CD4-positive, alpha-beta T cell treated with Interleukin-10 for 1 hour (primary cell): ENCODE data around the gene HP1BP3.
"Not testable (repeated sequence)": the region's sequence is repeated elsewhere in the genome, so short reads cannot be mapped to it uniquely, and the experiment has no call there.

Source experiments
- DNase-seq: peaks from one replicate; pipeline ENCODE4 v3.0.0-alpha.2; 2020

The HP1BP3 gene

DNA sequence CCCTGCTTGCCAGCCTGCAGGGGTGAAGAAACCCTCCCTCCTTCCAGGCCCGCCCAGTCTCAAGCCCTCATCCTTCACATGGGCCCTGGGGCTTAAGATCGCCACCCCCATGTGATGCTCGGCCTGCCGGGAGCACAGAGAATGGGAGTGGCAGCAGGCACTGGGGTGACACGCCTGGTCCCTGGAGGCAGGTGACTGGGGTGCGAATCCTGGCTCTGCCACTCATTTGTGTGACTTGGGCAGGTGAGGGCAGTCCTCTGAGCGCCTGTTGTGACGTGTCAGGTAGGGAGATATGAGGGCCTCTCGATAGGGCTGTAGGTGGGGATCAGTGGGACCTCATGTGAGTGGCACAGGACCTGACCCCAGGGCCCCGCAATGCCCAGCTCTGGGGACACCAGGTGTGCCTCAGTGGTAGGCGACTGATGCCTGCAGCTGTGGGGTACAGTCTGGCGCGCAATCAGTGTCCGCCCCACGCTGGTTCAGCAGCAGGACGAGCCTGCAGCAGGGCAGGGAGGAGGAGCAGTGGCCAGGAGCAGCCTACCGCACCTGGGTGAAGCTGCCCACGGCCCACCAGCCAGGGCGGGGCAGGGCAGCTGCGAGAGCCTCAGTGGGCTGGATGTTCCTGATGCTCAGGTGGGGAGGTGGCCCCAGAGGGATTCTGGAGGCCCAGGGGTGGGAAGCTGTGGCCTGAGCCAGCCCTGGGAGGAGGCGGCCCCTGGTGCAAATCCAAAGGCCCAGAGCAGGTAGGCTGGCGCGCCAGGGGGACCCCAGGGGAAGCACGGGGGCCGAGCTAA, 60.8 kb downstream of the HP1BP3 start:
- no peak for DNase-seq

DNA sequence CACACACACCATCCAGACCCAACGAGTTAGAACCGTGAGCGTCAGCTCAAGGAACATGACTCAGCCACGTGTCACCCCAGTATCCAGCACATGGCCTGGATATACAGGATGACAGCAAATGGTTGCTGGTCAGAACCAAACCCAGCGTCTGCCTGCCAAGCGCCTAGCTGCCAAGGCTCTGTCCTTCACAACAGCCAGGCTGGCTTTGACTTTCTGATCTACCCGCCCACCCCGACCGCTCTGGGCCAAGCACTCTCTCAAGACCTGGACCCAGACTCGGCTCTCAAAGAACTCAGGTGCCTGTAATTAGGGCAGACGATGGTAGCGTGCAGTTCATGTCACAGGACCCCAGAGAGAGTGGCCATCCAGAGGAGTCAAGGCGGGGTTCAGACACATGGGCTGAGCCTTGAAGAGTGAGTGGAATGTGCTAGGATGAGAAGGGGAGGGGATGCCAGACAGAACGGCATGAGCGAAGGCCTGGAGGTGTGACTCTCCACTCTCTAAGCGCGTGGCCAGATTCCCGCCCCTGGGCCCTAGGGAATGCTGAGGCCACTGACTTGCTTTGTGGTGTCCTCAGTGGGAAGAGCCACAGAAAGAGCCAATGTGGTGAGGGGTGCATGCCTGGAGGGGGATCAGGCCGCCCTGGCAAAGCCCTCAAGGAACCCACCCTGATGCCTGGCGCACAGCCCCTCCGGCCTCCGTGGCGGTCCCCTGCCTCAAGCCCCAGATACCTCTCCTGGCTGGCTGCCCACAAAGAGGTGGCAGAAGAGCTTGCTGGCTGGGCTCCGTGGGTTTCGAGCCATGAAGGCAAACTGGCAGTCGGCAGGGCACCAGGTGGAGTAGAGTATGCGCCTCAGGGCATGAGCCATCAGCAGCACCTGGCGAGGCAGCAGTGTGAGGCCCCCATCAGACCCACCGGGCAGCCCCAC, 61.7 kb downstream of the HP1BP3 start:
- DNase-seq, result no peak

DNA sequence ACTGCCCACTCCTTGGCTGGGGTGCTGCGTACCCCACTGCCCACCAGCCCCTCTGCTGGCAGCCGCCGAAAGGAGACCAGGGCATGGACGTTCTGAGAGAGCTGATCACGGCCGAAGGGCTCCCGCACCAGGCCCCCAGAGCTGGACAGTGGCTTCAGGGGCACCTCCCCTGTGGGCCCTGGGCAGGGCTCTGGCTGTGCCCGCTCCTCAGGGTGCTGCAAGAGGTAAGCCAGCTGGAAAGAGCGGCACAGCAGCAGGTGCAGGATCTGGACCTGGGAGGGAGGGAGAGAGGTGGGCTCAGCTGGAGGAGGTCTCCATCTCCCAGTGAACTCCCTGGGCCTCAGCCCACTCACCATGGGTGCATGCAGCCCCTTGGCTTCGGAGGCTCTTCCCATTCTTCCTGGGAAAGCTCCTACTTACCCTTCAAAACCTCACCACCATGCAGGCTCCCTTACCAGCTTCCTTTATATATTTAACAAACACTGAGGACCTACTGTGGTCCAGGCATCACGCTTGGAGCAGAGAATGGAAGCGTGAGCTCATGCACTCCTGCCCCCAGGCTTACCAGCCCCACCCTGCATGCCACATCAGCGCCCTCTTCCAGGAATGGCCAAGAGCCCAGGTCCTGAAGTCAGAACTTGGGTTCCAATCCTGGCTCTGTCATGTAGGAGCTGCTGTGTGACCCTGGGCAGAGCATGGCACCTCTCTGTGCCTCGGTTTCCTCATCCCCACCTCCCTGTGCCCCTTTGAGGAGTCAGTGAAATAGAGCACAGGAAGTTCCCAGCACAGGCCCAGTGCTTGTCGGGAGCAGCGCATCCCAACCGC, 62.5 kb downstream of the HP1BP3 start:
- no peak for DNase-seq

DNA sequence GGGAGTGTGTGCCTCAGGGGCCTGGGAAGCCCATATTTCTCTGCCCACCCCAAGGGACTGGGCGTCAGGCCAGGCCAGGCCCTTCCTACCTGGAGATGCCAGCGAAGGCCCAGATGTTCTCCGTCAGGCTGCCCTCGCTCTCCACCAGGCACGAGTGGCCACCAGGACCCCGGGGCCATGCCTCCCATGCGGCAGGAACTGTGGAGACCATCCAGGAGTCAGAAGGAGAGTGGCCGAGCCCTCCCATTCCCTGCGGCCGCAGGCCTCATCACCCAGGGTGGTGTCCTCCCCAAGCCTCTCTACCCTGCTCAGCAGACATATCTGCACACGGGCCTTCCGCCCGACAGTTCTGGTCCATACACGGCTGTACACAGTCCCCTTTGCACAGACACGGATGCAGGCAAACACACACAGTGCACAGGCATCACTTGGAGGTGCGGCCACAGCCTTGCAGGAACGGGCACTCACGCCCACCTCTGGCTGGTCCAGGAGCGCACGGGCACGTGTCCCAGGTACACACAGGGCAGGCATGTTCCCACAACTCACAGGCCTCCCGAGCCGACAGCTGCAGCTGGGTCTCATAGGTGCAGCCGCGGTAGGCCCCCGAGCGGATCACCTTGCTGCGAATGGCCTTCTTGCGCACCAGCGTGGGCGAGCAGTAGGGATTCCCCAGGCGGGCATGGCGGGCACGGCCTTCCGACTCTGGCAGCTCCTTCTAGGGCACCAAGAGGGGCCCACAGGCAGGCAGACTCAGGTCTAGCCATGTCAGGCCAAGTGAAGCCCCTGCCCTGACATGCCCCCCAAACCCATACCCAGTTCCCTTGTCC, 63.4 kb downstream of the HP1BP3 start:
- no peak for DNase-seq

DNA sequence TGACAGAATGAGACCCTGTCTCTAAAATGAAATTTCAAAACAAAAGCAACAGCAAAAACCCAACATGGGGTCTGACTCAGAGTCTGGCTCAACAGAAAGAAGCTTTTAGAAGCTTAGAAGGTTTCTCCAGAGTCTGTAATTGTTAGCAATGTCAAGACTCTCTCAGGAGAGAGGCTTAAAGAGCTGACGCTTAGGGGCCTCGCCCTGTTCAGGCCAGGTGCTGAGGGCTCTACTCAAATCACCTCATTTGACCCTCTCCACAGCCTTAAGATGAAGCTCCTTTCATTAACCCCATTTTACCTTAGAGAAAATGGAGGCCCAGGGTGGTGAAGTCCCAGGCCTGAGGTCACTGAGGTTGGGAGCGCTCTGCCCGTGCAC, 64.0 kb downstream of the HP1BP3 start:
- no peak for DNase-seq

DNA sequence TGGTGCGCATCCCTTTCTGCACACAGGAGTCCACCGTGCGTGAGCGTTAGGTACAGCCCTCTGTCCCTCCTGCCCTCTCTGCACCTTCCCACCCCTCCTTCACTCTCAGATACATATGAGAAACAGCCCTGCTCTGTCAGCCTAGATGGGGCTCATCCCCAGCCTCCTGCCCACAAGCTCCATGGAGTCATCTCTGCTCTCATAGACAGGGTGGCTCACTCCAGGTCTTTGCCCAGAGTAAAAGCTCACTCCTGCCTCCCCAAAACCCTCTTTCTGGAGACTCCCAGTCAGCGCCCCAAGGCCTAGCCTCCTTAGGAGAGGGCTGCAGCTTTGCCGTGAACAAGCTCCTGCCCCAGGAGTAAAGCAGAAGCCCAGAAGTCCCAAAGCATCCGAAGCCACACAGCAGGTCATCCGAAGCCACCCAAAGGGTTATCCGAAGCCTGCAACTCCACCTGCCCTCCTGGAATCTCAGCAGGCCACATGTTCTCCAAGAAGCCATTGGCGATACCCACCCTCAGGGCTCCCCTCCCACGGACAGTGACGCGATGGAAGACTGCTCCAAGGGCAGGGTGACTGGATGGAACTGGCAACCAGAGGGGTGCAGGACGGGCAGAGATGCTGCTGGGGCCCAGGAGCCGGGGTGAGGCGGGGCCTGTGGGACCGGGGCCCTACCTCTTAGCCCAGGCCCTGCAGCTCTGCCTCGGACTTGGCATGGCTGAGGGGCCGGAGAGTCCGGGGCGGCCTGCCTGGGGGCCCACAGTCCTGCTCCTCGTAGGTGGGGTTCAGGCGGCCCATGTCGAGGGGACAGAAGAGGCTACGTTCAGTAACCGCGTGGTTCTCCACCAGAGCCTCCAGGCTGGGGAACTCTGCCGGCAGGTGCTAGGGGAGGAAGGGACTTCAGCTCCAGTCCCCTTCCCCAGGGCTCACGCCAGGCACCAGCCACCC, 65.7 kb downstream of the HP1BP3 start:
- DNase-seq, result no peak

DNA sequence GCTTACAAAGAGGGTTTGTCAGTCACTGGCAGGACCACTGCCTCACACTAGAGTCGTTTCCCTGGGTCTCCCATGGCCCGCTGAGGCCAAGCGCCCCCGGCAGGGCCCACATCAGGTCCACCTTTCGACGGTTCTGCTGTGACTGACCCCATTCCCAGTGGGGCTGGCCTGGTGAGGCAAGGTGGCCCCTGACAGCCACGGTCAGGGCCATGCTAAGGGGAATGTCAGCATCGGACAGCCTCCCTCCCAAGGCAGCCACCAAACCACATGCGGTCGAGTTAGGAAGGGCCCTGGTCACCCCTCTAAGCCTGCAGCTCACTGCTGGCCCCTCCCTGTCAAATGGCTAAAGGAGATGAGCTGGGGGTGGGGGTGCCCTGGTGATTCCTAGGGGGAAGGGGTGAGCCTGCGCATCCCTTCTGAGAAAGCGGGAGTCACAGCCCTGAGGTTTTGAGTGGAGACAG, 66.4 kb downstream of the HP1BP3 start:
- no peak for DNase-seq

DNA sequence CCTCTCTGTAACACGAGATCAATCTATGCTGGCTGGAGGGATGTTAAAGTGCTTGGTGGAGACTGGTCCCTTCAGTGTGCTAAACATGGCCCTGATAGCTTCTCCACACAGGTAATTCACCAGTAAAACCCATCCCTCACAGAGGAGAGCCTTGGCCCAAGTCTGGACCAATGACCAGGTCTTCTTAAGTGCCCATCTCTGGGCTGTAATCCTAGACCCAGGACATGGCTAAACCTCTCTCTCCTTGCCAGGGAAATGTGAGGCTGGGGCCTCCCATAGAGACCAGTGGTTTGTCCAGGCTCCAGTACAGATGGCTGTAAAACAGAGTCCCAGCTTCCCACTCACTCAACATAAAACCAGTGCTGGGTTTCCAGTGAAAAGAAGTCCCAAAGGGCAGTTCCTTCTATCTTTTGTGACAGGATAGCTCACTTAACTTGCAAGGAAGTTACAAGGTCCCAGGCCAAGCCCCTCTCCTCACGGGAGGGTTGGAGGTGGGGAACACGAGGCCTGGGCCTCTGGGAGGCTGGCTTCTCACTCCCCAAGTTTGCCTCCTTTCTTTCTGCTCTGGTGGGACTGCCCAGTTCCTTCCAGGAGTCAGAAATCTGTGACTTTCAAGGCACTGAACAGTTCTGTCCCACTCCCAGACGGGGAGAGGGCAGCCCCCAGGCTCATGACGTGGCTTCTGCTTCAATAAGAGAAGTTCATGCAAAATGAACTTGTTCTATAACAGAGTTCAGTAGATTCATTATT, 67.1 kb downstream of the HP1BP3 start:
- DNase-seq, result no peak

DNA sequence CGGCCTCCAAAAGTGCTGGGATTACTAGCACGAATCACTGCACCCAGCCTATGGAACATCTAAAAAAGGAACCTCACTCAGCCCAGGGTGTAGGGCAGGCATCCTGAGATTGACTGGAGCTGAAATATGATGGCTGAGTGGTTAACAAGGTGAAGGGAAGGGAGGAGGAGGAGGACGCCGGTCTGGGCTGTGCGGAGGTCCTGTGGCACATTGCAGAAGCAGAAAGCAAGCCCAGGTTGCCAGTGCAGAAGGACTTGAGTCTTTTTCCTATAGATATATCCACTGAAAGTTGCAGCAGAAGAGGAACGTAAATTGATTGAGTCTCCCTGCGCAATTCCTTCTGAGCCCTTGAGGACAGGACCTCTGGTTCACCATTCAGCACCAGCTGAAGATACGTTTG, 67.8 kb downstream of the HP1BP3 start:
- DNase-seq, result no peak

DNA sequence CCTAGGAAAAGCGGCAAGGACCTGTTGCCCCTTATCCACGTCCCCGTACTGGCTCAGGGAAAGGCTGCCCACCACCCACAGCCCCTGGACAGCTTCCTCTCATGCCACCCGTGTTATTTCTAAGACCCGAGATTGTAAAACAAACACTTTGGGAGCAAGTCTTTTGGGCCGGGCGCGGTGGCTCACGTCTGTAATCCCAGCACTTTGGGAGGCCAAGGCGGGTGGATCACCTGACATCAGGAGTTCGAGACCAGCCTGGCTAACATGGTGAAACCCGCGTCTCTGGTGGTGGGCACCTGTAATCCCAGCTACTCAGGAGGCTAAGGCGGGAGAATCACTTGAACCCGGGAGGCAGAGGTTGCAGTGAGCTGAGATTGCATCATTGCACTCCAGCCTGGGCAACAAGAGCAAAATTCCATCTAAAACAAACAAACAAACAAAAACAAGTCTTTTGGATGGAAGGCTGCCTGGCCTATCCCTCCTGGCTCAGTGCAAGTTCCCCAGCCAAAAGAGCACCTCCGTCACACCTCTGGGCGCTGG, 68.7 kb downstream of the HP1BP3 start:
- DNase-seq, result not testable (repeated sequence)

DNA sequence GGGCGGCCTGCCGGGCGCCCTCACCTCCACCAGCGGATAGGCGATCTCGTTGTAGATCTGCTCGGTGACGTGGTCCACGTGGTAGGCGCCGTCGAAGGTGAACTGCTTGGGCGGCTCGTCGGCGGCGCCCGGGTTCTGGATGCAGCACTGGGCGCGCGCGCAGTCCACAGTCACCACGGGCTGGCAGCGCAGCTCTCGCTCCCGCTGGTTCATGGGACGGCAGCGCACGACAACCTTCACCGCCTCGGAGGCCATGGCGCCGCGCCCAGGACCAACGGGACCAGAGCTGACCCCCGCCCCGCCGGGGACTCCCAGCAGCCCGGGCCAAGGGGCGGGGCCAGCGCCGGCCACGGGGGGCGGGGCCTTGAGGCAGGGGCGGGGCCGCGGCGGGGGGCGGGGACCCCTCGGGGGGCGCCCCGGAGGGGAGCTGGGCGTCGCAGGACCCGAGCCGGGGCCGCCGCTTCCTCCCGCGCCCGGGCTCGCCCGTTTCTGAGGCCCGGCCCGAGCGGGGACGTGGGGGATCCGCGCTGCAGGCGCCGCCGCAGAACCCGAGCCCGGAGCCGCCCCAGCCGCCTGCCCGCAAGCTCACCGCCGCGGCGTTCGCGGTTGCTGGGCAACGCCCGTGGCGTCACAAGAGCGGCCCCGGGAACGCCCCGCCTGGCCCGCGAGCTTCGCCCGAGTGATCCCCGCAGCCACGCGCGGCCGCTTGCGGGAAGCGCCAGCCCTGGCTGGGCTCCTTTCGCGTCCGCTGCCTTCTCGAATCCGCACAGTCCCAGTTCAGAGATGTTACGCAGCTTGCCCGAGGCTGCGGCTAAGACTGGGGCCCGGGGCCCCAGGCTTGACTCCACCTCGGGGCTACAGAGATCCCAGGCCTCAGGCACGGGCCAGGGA, 69.4 kb downstream of the HP1BP3 start, which contains the start of gene KIF17:
TSS of gene KIF17 (minus strand) at position 556 of the 891 bp plus-strand sequence. CDS start at position 255, 301 bp downstream.
- peak; percentile 77 for DNase-seq

DNA sequence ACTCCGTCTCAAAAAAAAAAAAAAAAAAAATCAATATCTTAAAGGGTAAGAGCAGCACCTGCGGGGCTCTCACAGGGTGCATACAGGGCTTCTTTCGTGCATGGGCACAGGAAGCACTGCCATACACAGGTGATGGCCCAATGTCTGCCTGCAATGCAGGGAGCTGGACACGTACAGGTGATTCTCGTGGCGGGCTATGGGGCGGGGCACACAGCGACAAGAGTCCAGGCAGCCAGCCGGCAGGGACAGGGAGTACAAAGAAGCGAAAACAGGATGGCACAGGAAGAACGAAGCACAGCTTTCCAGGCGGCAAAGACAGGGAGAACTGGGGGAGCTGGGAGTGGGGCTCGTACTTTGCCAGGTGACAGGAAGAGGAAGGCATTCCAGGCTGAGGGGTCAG, 70.9 kb downstream of the HP1BP3 start:
- no peak for DNase-seq

DNA sequence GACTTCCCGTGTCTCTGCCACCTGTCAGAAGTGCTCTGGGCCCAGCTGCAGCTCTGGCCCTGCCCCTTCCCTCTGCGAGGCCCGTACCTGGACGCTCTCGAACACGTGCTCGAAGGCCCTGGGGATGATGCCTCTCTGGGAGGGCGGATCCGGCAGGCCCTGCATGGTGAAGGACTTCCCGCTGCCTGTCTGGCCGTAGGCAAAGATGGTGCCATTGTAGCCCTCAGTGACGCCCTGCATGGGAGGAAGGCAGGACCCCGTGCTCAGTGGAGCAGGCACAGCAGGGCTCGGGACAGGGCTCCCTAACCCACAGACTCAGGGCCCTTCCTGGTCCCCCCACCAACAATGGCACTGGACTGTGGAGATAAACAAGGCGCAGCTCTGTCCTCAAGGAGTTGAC, 71.7 kb downstream of the HP1BP3 start:
- DNase-seq, result no peak

DNA sequence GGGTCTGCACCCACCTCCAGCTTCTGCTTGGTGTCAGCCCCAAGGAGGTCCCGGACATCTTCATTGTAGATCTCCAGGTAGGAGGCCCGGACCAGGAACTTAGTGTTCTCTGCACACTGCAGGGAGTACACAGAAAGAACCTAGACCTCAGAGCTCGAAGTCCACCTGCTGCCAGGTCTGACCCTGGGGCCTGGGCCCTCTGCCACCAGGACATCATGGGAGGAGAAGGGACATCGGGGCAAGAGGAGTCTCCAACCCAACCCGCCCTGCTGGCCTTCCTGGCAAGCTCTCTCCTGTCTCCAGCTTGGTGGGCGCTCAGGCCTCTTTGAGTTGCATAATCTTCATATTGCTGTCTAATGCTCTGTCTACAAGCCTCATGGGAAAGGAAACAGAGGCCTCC, 73.7 kb downstream of the HP1BP3 start:
- DNase-seq, result no peak

DNA sequence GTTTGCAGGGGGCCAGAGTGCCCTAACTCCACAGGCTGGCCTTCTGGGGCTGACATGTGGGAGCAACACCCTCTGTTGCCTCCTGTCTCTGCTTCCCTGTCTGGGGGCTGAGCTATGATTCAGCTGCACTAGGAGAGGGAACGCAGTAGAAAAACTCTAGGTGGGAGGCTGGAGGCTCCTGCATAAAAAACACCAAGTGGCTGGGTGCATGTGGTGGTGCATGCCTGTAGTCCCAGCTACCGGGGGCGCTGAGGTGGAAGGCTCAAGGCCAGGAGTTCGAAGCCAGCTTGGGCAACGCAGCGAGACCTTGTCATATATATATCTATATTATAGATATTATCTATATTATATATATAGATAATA, 74.9 kb downstream of the HP1BP3 start:
- DNase-seq, result no peak

DNA sequence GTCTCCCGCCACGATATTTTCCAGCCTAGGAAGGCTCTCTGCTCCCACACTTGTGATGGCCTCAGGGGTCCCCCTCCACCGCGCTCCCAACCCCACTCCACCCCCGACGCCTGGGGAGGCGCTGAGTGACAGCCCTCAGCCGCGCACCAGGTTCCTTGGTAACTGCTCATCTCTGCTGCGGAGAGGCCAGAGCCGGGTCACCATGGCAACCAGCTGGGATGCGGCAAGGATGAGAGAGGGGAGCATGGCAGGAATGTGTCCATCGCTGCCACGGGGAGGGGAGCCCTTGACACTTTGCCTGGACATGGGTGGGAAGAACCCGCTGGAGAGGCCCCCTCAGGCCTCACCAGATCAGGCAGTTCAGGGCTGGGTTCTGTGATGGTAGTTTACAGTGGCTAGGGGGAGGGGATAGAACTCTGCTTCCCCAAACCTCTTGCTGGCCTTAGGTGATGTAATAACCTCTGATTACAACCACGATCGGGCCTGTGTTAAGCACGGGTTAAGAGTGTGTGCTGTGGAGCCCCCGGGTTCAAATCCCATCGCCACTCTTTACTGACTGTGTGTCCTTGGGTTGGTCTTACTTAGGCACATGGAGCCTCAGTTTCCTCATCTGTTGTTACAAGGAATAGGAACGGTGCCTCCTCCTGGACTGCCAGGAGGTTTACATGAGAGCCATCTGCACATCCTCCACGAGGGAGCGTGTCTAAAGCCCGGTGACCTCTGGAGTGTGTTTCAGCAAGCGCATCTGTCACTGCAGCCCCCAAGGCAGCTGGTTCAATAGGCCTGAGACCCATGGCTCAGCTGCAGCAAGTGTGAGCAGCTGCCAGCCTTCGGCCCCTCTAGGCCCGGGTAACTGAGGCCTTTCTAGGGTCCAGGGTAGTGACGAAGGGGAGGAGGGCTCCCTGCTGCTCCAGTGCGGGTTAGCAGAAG, 75.6 kb downstream of the HP1BP3 start:
- DNase-seq, result no peak

DNA sequence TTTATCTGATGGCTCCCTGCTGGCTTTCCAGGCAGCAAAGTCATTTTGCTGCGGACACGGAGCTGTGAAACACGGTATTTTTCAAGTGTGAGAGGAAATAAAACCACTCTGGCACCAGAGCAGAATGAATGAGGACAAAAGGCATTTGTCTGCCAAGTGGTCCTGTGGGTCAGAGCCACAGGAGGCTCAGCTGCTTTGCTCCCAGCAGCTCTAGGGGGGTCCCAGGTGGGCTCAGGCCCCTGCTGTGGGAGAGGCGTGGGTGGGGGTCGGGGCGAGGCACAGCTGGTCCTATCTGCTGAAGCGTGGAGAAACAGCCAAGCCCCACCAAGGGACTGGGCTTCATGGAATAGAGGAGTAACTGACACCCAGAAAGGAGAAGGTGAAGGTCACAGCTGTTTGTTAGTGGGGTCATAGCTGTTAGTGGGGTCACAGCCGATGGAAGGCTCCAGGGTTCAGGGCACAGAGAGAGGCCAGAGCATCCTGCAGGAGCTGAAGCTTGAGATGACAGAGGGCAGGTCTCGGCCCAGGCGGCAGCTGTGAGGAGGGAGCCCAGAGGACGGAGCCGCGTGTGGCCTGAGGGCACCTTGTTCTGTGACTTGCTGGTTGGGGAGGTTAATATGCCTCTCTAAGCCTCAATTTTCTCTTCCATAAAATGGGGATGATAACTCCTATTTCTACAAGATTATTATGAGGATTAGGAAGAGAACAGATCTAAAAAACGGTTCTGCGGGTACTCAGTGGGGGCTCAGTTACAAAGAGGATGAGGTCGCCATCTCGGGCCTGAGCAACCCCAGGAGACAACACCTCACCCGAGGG, 76.4 kb downstream of the HP1BP3 start:
- DNase-seq, result no peak
